Hematopoietic multipotent progenitor cell treated with erythropoietin and hydrocortisone succinate and interleukin-3 and kit ligand, for 8 days (in vitro differentiated cells): Measurements from ENCODE around the gene RABL3.
"Not testable (repeated sequence)": the region's sequence is repeated elsewhere in the genome, so short reads cannot be mapped to it uniquely, and the experiment has no call there.

Experiments used
- DNase-seq: peaks from one replicate; pipeline ENCODE4 v3.0.0-alpha.2; 2015

The RABL3 gene, protein sequence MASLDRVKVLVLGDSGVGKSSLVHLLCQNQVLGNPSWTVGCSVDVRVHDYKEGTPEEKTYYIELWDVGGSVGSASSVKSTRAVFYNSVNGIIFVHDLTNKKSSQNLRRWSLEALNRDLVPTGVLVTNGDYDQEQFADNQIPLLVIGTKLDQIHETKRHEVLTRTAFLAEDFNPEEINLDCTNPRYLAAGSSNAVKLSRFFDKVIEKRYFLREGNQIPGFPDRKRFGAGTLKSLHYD

DNA sequence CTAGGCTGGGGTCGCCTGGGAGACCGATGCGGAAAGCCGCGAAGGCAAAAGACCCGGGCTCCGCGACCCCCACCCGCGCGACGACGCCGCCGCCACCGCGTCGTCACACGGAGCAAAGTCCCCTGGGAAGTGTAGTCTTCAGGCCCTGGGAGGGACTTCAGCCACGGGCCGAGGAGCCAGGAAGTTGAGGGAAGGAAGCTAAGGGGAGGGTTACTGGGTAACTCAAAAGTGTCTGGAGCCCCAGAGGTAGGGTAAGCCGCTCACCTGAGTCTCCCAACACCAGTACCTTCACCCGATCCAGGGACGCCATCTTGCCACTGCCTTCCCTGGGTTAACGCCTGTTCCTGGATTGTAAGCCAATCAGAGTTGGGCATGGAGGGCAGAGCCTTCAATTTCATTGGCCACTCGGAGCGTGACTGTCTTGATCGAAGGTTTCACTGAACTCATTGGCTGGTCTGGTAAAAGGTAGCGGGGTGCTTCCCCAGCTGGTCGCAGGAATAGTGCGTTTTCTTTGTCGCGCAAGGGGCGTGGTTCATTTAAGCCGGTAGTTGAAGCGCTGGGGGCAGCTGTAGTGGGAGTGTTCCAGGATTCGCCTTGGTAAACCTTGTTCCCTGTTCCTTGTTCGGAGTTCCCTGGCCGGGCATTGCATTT is at the start of gene RABL3, which contains the start of gene GTF2E1:
Gene RABL3 (minus strand): TSS at position 319 of the 651 bp plus-strand sequence. CDS start 9 bp downstream, at position 310.
Gene GTF2E1 (plus strand): TSS at position 547 of the 651 bp plus-strand sequence. CDS start 7,809 bp downstream, outside the sequence.
- DNase-seq, result peak; percentile 100

DNA sequence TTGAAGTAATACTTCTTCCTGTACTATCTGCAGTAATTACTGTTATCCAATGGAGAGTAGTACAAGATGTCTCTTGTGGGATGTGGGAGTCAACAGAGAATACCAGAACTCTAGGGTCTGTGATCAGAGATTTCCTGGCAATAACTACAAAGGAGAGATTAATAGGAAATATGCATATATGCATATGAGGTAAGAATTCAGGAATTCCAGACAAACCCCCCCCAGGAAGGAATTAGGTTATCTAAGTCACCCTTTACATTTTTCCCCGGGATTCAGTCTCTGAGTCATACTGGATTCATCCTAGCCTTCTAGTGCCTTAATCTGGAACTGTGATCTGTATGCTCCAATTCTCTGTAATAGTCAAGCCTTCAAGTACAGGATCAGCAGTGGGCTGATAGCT is 49.6 kb upstream of the RABL3 start:
- DNase-seq, result no peak

DNA sequence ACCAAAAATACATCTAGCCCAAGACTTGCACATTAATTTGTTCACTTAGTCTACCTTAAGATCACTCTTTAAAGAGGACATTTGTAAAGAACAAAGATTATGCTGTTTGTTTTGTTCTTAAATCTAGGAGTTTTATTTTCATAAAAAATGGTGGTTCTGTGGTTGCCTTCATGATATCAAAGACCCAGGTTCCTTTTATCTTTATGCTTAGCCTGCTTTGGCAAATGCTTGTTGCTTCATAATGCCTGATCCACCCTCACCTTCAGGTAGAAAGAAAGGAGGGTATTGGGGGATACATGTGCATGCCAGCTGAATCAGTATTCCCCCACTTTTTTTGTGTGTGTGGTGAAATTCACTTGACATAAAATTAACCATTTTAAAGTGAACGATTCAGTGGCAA is 48.7 kb upstream of the RABL3 start:
- DNase-seq, result no peak

DNA sequence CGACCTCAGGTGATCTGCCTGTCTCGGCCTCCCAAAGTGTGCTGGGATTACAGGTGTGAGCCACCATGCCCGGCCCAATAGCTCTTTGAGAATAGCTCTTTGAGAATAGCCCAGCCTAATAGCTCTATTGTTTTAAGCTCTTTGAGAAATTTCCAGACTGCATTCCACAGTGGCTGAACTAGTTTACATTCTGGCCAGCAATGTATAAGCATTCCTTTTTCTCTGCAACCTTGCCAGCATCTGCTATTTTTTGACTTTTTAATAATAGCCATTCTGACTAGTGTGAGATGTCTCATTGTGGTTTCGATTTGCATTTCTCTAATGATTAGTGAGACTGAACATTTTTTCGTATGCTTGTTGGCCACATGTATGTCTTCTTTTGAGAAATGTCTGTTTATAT is 43.5 kb upstream of the RABL3 start:
- DNase-seq, result not testable (repeated sequence)

DNA sequence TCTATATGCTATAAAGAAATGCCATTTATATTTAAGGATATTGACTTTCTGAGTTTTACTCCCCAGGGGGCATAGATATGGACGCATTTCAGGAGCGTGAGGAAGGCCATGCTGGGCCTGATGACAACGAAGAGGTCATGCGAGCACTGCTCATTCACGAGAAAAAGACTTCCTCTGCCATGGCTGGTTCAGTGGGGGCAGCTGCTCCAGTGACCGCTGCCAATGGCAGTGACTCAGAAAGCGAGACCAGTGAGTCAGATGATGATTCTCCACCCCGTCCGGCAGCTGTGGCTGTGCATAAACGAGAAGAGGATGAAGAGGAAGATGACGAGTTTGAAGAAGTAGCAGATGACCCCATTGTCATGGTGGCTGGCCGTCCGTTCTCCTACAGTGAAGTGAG is 38.7 kb upstream of the RABL3 start:
- DNase-seq, result no peak

DNA sequence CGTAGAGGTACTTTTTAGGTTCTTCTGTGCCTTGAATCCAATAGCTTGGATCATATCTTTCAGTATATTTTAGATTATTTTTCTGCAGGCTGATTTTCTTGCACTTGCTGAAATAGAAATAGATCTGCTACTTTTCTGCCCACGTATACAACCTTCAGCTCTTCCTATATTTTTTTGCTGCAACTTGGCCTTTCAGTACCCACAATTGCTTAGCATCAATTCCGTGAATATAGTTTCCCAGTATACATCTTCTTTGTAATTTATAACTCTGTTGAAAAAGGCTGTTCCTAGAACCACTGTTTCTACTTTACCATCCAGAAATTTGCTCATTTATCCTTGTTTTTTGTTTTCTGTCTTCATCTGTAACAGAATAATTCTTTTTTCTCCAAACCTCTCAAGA is 36.5 kb upstream of the RABL3 start:
- DNase-seq, result no peak

DNA sequence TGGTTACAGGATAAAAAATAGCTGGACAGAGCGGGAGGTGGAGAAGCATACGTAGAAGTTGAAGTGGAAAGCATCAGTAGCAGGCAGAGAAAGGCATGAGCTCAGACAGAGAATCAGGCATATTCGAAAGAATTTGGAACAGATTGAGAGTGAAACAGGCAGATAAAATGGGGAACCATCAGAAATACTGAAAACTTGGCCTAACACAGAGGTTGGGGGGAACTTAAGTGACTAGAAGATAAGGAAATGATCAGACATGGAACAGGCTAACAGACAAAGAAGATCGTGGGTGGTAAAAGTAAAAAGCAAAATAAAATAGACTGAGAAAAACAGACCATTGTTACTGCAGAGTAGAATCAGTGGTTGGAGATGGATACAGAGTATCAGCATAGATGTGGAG is 33.1 kb upstream of the RABL3 start:
- DNase-seq, result no peak

DNA sequence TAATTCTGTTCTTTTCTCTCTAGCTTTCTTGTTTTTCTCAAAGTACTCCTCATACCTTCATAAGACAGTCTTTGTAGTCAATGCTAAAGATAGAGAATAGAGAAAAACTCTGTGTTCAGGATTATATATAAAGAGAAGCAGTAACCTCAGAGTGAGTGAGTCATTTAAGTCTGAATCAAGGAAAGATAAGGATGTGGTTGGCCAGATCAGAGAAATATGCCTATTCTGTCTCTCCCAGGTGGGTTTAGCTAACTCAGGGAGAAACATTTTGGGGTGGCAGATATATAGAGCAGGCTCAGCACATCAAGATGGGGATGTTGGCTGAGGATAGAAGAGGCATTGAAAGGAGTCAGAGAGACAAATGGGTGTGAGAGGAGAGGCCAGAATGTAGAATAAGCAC is 31.6 kb upstream of the RABL3 start:
- peak; percentile 23 for DNase-seq

DNA sequence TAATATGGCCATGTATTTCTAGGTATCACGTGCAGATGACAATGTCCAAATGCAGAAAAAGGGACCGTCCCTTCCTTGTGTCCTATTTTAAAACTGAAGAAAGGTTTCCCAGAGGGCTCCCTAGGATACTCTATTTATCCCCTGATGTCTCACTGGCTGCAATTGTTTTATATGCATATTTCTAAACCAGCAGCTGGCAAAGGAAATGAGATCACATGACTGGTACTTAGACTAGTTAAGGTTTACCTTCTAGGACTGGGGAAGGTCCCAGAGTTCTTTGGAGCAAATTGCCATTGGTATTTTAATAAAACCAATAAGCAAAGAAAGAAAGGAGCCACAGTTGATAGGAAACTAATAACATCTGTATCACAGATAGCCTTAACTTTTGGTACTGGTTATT is 29.8 kb upstream of the RABL3 start:
- DNase-seq, result no peak

DNA sequence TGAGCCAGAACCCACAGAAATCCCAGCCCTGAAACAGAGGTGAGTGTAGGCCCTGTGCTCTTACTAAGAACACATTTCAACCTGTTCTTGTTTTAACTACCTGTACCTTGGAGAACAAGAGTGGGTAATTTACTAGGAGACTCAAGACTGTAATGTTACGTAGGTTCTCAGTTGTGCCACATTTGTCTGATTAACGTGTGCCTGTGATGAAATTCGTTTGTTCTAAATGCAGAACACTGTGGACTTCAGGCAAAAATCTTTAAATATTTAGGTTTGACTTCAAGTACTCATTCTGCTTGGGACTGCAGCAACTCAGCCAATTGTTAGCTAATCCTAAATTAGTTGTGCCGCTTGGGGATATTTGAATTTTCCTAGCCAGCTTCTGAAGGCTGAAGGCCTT is 28.6 kb upstream of the RABL3 start:
- no peak for DNase-seq

DNA sequence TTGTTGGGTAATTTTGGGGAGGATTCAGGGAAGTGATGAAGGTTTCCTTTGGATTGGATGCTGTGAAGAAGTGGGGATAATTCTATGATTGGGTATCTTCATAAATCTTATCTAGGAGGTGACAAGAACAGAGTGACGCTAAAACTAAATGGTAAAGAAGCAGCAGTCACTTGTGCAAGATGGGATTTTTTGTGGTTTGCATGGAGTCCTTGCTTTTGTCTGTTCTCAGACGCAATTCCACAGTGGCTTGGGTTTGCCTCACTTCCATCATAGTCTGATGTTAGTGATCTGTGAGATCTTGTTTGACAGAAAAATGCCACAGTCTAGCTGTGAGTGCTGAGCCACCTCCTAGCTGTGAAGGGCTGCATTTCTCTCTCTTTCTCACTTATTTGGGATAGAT is 27.1 kb upstream of the RABL3 start:
- DNase-seq, result no peak

DNA sequence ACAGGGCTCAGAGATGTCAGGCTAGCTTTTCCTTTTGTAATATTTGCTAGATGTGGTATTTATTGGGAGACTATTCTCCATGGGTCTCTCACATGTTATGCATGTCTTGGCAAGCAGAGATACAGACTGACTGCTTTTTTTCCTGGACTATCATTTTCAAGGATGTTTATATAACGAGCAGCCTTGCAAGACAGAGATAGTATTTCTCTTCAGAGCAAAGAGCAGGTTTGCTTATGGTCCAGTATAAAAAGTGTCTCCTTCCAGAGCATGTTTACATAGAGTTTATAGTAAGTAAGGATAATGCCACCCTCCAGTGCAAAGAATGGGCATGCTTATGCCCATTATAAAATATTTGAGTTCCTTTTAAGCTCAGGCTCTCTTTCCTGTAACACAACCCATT is 24.8 kb upstream of the RABL3 start:
- no peak for DNase-seq

DNA sequence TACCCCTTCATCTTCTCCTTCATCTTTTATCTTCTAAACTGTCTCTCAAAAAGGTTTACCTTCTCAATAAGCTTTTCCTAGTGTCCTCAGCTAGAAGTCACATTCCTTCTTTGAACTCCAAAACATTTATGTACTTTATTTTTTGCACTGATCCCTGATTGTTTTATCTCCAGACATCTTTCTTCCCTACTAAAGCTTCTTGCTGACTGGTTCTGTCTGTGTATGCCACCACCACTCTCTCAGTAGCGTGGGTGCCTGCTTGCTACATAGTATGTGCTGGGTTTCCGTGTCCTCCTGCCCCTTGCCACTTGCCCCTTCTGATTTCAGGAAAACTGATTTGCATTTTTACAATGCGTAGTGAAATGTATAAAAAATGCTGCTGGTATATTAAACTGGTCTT is 24.3 kb upstream of the RABL3 start:
- DNase-seq, result no peak

DNA sequence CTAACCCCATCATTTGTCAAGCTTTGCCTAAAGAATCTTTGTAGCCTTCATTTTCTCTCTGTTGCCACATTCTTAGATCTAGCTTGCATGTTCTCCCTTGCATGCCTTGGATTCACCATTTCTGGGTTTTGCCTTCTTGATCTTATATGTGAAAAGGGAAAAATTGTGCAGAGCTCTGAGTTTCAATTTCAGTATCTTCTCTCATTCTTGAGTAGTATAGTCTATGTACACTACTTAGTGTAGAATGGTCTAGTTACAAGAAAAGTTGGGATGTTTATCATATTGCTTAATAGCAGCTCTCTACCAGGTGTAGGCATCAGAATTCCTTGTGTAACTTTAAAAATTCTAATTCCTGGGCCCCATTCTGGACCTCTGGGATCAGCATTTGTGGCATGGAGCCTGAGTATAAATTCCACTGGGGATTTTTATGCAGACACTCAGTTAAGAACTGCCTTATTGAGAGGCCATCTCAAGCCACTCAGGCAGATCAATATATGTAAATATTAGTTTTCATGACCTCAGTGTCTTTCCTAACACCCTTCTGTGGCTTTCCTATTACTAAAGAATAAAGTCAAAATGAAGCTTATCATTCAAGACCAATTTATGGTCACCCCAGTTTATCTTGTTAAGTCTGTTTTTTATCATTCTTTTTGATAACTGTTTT is 23.6 kb upstream of the RABL3 start:
- DNase-seq, result peak; percentile 5

DNA sequence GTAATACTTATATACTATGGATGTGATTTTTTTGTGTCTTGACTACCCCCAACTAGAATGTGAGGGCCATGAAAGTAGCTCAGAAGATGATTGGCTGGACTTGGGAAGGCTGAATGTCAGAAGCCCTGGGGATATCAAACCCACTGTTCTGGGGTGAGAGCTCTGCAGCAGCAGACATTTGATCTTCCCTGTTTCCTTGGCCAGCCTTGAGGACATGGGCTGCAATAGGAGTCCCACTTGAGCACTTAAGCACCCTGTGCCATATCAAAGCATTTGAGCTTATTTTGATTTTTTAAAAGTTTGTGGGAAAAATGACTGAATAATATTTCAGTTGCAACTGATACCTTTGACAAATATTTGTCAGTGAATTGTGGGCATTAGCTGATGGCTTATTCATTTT is 21.9 kb upstream of the RABL3 start:
- DNase-seq, result no peak

DNA sequence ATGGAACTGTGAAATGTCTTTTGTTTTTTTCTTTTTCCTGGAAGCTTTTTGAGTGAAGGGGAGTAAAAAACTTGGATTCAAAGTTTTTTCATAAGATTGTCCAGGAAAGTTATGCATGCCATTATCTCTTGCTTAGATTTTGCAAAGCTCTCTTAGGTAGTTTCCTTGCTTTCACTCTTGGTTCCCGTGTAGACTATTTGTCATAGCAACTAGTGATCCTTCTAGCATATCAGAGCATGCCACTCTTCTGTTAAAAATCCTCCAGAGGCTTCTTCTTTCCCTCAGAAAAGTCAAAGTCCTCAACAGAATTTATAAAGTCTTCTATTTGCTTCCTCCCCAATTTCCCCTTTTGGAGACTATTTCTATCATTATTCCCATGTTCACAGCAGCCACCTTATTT is 21.3 kb upstream of the RABL3 start:
- no peak for DNase-seq

DNA sequence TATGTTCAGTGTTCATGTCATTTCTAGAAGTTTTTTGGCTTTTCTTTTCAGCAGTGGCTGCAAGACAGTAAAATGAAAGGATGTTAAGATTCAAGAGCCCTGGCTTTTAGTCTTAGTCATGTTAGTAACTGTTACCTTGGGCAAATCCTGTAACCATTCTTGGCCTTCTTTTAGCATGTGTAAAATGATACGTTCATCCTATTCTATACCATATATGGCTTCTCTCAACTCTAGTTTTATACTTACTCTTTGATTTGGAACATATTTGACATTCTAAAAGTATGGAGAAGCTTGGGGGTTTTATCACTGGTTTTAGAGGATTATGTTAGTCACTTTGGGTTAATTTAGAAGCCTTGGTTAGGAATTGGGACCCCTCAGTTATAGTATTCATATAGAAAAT is 20.3 kb upstream of the RABL3 start:
- DNase-seq, result no peak

DNA sequence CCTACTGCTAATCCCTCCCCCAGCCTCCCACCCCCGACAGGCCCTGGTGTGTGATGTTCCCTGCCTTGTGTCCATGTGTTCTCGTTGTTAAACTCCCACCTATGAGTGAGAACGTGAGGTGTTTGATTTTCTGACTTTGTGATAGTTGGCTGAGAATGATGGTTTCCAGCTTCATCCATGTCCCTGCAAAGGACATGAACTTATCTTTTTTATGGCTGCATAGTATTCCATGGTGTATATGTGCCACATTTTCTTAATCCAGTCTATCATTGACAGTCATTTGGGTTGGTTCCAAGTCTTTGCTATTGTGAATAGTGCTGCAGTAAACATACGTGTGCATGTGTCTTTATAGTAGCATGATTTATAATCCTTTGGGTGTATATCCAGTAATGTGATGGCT is 16.2 kb upstream of the RABL3 start:
- not testable (repeated sequence) for DNase-seq

DNA sequence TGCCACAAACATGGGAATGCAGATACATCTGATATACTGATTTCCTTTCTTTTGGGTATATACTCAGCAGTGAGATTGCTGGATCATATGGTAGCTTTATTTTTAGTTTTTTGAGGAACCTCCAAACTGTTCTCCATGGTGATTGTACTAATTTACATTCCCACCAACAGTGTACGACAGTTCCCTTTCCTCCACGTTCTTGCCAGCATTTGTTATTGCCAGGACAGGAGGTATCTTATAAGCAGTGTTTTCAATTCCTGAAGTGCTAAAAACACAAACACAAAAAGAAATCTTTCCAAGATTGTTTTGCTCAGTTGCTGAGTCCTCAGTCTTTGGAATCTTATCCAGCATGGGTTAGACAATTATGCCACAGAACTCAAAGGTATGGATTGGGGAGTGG is 13.7 kb upstream of the RABL3 start:
- DNase-seq, result no peak

DNA sequence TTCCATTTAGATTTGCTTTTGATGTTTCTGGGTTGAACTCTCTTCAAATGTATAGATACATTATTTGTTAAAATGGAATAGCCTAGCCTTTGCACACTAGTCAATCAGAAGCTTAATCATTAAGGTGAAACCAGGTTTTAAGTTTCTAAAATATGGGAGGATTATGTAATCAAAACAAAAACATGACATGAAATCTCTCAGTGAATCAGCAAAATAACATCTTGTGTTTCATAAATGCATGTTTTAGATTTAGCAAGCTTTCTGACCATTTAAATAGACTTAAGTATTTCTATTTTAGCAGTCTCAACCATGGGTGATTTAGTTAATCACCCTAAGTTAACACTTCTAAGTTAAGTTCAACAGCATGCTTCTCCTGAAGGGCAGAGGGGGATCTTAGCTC is 11.5 kb upstream of the RABL3 start:
- no peak for DNase-seq

DNA sequence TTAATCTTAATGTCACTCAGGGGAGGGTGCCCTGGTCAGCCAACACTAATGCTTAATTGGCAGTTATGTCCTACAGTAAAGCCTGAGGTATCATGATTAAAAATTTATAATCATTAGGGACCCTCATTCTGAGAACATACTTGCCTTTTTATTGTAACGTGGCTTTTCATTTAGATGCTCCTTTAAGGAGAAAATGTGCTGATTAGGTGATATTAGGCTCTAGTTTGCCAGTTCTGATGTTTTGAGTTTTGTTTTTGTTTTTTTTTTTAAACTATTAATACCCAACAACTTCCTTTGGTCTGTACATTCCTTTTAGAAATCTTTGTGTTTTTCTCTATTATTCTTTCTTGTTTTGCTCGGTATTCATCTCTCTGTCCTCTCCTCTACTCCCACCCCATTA is 10.5 kb upstream of the RABL3 start:
- no peak for DNase-seq

DNA sequence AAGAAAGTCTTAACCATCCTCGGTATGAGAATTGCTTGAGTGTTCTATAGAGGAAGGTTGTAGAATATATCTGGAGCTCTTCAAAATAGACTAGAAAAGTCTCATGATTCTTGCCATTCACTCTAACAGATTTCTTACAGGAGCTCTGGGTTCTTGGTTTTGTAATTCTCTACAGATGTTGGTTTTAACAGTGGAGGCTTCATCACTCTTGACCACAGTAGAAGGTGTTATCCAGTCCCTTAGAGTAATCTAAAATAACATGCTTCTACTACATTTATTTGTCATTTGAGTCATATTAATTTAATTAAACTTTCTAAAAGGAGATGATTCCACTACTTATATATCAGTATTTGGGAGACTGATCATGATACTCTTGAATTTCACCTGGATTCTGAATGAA is 9.9 kb upstream of the RABL3 start:
- DNase-seq, result no peak

DNA sequence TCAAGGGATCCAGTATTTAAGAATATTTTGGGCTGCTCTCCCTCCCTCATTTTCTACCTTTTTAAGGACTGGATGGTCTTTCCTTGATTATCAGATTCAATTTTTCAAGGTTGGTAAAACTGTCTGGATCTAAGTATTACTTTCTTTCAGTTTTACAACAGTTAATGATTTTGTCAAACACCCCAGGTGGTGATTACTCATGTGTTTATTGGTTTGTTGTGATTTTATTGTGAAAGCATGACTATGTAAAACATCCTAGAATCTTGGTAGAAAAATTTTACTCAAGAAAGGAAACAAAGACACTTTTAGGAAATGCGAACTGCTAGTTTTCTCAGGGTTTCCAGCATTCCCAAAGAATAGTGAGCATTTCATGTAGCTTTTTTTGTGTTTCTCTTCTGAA is 7.5 kb upstream of the RABL3 start:
- no peak for DNase-seq

DNA sequence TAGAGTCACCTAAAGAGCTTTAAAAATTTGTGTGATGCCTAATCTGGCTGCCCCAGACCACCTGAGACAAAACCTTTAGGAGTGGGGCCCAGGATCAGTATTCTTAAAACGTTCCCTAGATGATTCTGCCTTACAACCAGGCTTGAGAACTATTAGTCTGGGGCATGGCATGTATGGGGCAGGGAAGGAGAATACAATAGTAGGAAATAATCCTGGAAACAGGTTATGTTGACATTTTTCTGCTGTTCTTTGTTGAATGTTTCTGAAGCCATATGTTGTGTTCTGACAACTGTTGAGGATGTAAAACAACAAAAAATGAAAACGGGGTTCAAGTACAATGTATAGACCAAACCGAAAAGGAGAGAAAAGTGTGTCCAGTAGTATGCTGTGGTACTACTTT is 3.1 kb upstream of the RABL3 start:
- no peak for DNase-seq
